ENCODE results near the gene LUC7L3. TPM values are rescaled to one million over a fixed set of nuclear protein-coding genes. Genes with fewer than 3 reads are reported as not detected.

Gene LUC7L3
- total RNA-seq, 1 experiment from 2014 or later = 154 TPM

- Histone ChIP-seq H3K23me2 (ENCODE audit: insufficient read length, low read depth, low read length, poor library complexity, severe bottlenecking) (no peaks in the 10 kb centered on the region), H3K9ac (ENCODE audit: extremely low read depth, insufficient read length, low read length) (no peak overlapping the region), H2BK120ac (ENCODE audit: low read depth, low read length, poor library complexity, severe bottlenecking) (no peak overlapping the region), H4K5ac (ENCODE audit: insufficient read length, low read depth, low read length) (no peak overlapping the region), H2BK20ac (ENCODE audit: low read depth, low read length, poor library complexity, severe bottlenecking) (no peak overlapping the region), H3K9me3 (ENCODE audit: control insufficient read depth, low read depth, low read length) (no peaks in the 10 kb centered on the region), H3K14ac (ENCODE audit: insufficient read depth, low read length) (no peak overlapping the region), H2AFZ (ENCODE audit: low read length) (no peak overlapping the region), H3K4ac (ENCODE audit: low read depth, low read length) (no peak overlapping the region), H2AK5ac (ENCODE audit: insufficient read length, low read length) (no peak overlapping the region), H3K27ac (ENCODE audit: insufficient read length, low read depth, low read length) (no peak overlapping the region), H4K8ac (replicated peaks; ENCODE audit: insufficient read length, low read depth, low read length) (no peak overlapping the region), H3K4me1 (ENCODE audit: insufficient read depth, low read length) (no peaks in the 10 kb centered on the region), H3K56ac (ENCODE audit: insufficient read length, low read depth, low read length) (no peak overlapping the region), H3K79me1 (ENCODE audit: insufficient read depth, low read depth, low read length, poor library complexity, severe bottlenecking) (no peaks in the 10 kb centered on the region), H2BK12ac (ENCODE audit: insufficient read length, low read depth, low read length) (no peak overlapping the region), H2BK15ac (ENCODE audit: low read depth, low read length) (no peak overlapping the region), H3K23ac (ENCODE audit: insufficient read length, low read depth, low read length) (no peak overlapping the region), H2BK5ac (ENCODE audit: insufficient read length, low read length) (no peak overlapping the region), H3K27me3 (ENCODE audit: insufficient read depth, low read length) (no peaks in the 10 kb centered on the region), H3K18ac (ENCODE audit: insufficient read length, low read depth, low read length) (no peak overlapping the region), H3T11ph (ENCODE audit: low read length) (no peak overlapping the region), H3K4me2 (ENCODE audit: insufficient read depth, insufficient read length, low read length) (no peak overlapping the region), H4K91ac (ENCODE audit: insufficient read length, low read depth, low read length) (no peak overlapping the region), H3K79me2 (ENCODE audit: insufficient read depth, low read length) (no peaks in the 10 kb centered on the region), H4K20me1 (ENCODE audit: control insufficient read depth, insufficient read depth, insufficient read length) (no peaks in the 10 kb centered on the region)
- TF ChIP-seq CTCF (conservative IDR thresholded peaks at IDR 0.05) = peak; percentile 26; the same call in 2 of the 3 replicates
- Mint-ChIP-seq H3K27me3 (ENCODE audit: low read depth) (no peaks in the 10 kb centered on the region), H3K4me1 (no peaks in the 10 kb centered on the region), H3K36me3 (ENCODE audit: insufficient read depth in 1 of 3, low read depth in 3 of 3) (peaks cover 27 to 80% (median 72%) of the 10 kb centered on the region in 3 experiments; a peak in 6 of 7 replicates), H3K4me3 (no peak overlapping the region), H3K9me3 (no peaks in the 10 kb centered on the region), H3K27ac (no peak overlapping the region)
- DNase-seq = no peak
- no CpG with 5 or more reads among the region's 3 CpGs for WGBS (ENCODE audit: extremely low coverage, insufficient read length, low lambda C conversion rate)
These were observed 21.6 kb upstream of the LUC7L3 start for GRCh38 chr17:50697663-50698272.
